ENCODE measurements around the gene PRXL2C.

DNA sequence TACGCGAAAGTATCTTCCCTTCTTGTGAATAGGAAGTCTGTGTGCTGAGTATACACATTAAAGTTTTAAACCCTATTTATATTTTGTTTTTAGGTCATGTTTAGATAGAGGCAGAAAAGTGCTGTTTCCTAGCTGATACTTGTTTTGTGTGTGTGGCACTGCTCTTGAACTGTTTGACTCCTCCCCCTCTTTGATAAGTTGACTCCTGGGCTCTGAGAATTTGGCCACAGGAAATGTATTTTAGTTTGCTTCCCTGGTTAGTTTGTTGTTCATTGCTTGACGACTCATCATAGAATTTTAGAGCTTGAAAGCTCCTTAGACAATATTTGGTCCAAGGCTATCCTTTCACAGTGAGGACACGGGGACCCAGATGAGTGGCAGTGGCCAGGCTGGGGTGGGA, 33.5 kb downstream of the PRXL2C start:
- TF ChIP-seq CTCF (IDR thresholded peaks at IDR 0.05) (no peak), RAD21 (conservative IDR thresholded peaks at IDR 0.05 in 1 of 2, IDR thresholded peaks at IDR 0.05 in 1 of 2) (no peak), RFX5 (IDR thresholded peaks at IDR 0.05) (no peak), MYC (IDR thresholded peaks at IDR 0.05; ENCODE audit: borderline replicate concordance, low read length) (no peak), KDM1A (IDR thresholded peaks at IDR 0.05; ENCODE audit: low read depth) (no peak), POLR2A (IDR thresholded peaks at IDR 0.05; ENCODE audit: low read length) (no peak), EP300 (IDR thresholded peaks at IDR 0.05) (no peak), JUN (IDR thresholded peaks at IDR 0.05) (no peak), FOSL2 (IDR thresholded peaks at IDR 0.05) (no peak), FOSL2 (CRISPR knock-in tag; IDR thresholded peaks at IDR 0.05) (no peak)
- TF ChIP-seq, protein P1, sequence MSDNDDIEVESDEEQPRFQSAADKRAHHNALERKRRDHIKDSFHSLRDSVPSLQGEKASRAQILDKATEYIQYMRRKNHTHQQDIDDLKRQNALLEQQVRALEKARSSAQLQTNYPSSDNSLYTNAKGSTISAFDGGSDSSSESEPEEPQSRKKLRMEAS (IDR thresholded peaks at IDR 0.05): no peak
- TF ChIP-seq, protein P2, sequence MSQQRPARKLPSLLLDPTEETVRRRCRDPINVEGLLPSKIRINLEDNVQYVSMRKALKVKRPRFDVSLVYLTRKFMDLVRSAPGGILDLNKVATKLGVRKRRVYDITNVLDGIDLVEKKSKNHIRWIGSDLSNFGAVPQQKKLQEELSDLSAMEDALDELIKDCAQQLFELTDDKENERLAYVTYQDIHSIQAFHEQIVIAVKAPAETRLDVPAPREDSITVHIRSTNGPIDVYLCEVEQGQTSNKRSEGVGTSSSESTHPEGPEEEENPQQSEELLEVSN (IDR thresholded peaks at IDR 0.05; ENCODE audit: borderline replicate concordance, low read depth): no peak
